MG63 (cell line): Measurements from ENCODE around the gene DNAJA2. TPM values are rescaled to one million over a fixed set of nuclear protein-coding genes. Genes with fewer than 3 reads are reported as not detected.
"Not testable (repeated sequence)": the region's sequence is repeated elsewhere in the genome, so short reads cannot be mapped to it uniquely, and the experiment has no call there.

Source experiments
- DNase-seq: peaks from one replicate; pipeline ENCODE4 v3.0.0-alpha.2; 2020
- H3K27me3 ChIP-seq: fragments of 250-450 bp; sonication (Bioruptor Pico); 2 replicates; pipeline ENCODE4 v1.5.1; 2020; ENCODE audit warnings: mild to moderate bottlenecking, moderate library complexity
- H3K36me3 ChIP-seq: fragments of 250-450 bp; sonication (Bioruptor Pico); 2 replicates; pipeline ENCODE4 v1.5.1; 2020; ENCODE audit warnings: mild to moderate bottlenecking, moderate library complexity
- H3K4me3 ChIP-seq: fragments of 250-450 bp; sonication (Bioruptor Pico); 2 replicates; pipeline ENCODE4 v1.5.1; 2020; ENCODE audit warnings: mild to moderate bottlenecking, moderate library complexity
- H3K9me3 ChIP-seq: fragments of 250-450 bp; sonication (Bioruptor Pico); 2 replicates; pipeline ENCODE4 v1.5.1; 2020; ENCODE audit warnings: mild to moderate bottlenecking, moderate library complexity
- total RNA-seq: library from RNA; depleted of rRNA; stranded (reverse); fragments of >200 nt; shearing (Covaris generic); gene quantifications from 2 replicates; pipeline ENCODE4 v1.2.3, GENCODE V29; 2014; ENCODE audit warnings: low replicate concordance; rRNA removed

Gene DNAJA2
- total RNA-seq = 196 and 281 TPM in 2 replicates

DNA sequence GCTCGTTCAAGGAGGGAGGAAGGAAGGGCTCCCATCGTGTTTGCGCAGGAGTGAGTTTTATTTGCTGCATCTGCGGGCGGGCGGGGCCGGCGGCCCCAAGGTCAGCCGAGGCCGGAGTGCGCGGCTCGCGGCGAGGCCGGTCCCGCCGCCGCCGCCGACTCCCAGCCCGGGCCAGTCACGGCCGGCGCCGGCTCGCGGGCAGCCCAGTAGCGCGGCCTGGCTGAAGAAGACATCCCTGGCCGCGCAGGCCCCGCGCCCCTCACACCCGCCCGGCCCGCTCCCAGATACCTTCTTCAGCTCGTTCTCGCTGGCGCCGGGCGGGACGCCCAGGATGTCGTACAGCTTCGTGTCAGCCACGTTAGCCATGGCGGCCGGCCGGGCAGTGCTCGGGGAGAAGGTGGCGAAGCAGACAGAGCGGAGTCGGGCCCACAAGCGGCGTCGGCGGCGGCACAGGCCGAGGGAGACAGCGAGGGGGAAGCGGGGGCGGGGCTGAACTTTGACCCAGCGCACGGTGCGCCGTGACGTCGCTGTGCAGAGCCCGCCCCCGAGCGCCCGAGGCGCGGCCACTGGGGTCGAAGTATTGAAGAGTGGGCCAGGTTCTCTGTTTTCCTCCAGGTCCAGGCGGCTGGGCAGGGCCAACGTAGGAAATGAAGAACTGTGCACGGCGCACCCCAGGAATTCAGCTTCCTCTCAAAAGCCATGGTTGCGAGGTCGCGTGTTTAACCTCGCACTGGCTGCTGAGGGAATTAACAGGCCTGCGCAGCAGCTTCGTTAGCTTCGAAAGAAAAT, at the start of gene DNAJA2:
Gene DNAJA2 (minus strand): TSS at position 468 of the 789 bp plus-strand sequence. CDS start 102 bp downstream, at position 366.
- no peaks in the 10 kb centered on the region for H3K27me3 ChIP-seq

DNA sequence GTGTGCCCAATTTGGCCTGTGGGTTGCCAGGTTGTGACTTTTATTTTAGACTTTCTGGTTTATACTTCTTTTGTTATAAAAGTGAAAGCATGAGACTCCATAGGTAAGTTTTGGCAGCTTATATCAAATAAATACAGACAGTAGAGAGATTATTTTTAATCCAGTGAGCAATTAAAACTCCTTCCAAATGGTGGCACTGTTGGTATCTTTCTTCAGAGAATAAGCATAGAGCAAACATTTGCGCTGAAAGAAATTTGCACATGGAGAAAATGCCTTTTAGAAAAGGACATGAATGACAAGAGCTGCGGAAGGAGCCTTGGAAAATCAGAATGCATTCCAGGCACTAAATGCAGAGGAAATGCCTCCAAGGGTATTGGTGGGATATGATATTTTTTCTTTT, 46.1 kb upstream of the DNAJA2 start:
- Histone ChIP-seq H3K27me3 (no peaks in the 10 kb centered on the region; the same call in none of the 2 replicates), H3K36me3 (no peaks in the 10 kb centered on the region; the same call in 1 of the 2 replicates), H3K4me3 (no peak overlapping the region), H3K9me3 (no peaks in the 10 kb centered on the region; the same call in 1 of the 2 replicates)
- DNase-seq = no peak

More for the DNA sequence above, at the start of gene DNAJA2:
- peaks cover 38% of the 10 kb centered on the region for H3K36me3 ChIP-seq
- peak; percentile 94 for DNase-seq
- H3K9me3 ChIP-seq = no peaks in the 10 kb centered on the region
- H3K4me3 ChIP-seq = peak within 1 kb of the TSS; percentile 95

GRCh38 chr16:47018223-47018891, 44.9 kb upstream of the DNAJA2 start:
- Histone ChIP-seq H3K9me3 (no peaks in the 10 kb centered on the region; the same call in 1 of the 2 replicates), H3K4me3 (no peak overlapping the region), H3K36me3 (no peaks in the 10 kb centered on the region; the same call in 1 of the 2 replicates), H3K27me3 (no peaks in the 10 kb centered on the region; the same call in none of the 2 replicates)
- no peak for DNase-seq

DNA sequence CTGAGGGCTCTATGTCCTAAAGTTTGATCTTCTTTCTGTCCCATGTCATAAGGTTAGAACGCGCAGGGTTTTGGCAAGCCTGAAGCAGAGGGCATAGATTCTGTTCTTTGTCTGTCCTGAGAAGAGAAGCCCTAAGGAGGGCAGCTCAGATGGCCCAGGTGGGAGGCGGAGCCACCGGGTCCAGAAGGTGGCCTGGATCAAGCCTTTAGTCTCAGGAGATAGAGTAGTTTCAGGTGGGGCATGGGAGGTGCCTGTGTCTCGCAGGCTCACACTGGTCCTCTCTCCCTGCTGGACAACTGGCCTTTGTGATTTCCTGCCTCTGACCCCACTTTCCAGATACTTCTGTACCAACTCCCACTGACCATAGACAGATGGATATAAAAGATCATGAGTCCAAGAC, 44.2 kb upstream of the DNAJA2 start:
- H3K27me3 ChIP-seq = no peaks in the 10 kb centered on the region; the same call in none of the 2 replicates
- H3K9me3 ChIP-seq = no peaks in the 10 kb centered on the region; the same call in 1 of the 2 replicates
- no peak overlapping the region for H3K4me3 ChIP-seq
- no peaks in the 10 kb centered on the region; the same call in 1 of the 2 replicates for H3K36me3 ChIP-seq
- no peak for DNase-seq

DNA sequence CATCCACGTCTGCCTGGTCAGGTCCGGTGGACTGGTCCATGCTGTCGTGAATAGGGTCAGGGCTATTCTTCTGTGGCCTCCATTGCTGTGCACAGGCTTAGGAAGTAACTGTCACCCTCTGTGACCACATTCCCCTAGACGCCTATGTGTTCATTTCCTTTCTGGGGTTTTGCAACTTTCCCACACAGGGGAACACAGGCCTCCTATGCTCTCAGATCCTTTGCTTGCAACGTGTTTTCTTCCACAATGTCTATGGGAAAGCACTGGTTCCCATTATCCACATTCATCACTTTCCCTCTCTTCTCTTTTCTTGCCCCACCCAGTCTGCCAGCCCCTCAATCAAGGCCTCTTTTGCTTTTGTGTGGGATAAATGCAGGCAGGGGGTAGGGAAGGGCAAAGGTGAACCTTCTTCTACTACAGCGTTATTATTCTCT, 43.2 kb upstream of the DNAJA2 start:
- Histone ChIP-seq H3K9me3 (no peaks in the 10 kb centered on the region; the same call in none of the 2 replicates), H3K4me3 (no peak overlapping the region), H3K36me3 (no peaks in the 10 kb centered on the region; the same call in 1 of the 2 replicates), H3K27me3 (no peaks in the 10 kb centered on the region; the same call in none of the 2 replicates)
- no peak for DNase-seq

DNA sequence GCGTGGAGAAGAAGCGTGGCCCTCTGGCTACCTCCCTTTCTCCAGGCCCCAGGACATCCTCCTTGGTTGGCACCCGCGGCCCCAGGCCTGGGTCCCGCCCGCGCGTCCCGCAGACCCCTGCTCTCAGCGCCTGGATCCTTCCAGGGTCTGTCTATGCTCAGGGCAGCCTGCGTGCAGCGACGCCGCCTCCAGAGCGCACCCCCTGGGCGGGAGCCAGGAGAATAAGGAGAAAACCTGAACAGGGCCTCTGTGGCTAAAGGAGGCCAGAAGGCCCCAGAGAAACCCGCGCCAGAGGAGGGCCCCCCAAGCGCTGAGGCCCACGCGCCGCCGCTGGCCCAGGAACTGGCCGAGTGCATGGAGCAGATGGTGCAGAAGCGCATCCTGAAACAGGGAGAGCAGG, 40.4 kb upstream of the DNAJA2 start:
- H3K27me3 ChIP-seq = no peaks in the 10 kb centered on the region; the same call in none of the 2 replicates
- no peak overlapping the region for H3K4me3 ChIP-seq
- DNase-seq = no peak
- H3K9me3 ChIP-seq = no peaks in the 10 kb centered on the region; the same call in none of the 2 replicates
- H3K36me3 ChIP-seq = no peaks in the 10 kb centered on the region; the same call in 1 of the 2 replicates

DNA sequence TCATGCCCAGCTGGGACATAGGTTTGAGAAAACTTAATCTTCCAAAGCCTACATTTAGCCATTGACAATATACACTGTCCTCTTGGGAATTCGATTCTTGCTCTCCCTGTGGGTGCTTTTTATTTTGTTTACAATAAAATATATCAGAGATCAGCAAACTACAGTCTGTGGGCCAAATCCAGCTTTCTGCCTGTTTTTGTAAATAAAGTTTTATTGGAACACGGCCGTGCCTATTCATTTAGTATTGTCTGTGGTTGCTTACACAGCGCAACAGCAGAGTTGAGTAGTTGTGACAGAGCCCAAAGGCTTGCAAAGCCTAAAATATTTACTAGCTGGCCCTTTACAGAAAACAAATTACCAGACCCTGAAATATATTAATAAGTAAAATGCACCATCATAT, 39.7 kb upstream of the DNAJA2 start:
- H3K36me3 ChIP-seq = no peaks in the 10 kb centered on the region; the same call in 1 of the 2 replicates
- H3K4me3 ChIP-seq = no peak overlapping the region
- no peak for DNase-seq
- H3K27me3 ChIP-seq = no peaks in the 10 kb centered on the region; the same call in 1 of the 2 replicates
- H3K9me3 ChIP-seq = no peaks in the 10 kb centered on the region; the same call in 1 of the 2 replicates

DNA sequence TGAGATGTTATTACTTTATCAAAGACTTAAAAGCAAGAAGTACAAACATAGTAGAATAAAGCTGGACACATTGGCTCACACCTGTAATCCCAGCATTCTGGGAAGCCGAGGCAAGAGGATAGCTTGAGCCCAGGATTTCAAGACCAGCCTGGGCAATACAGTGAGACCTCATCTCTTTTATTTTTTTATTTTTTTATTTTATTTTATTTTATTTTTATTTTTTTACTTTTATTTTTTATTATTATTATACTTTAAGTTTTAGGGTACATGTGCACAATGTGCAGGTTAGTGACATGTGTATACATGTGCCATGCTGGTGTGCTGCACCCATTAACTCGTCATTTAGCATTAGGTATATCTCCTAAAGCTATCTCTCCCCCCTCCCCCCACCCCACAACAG, 37.3 kb upstream of the DNAJA2 start:
- DNase-seq, H3K27me3 ChIP-seq, H3K36me3 ChIP-seq, H3K4me3 ChIP-seq, H3K9me3 ChIP-seq: not testable (repeated sequence)

GRCh38 chr16:47008612-47009011, 35.1 kb upstream of the DNAJA2 start:
- Histone ChIP-seq H3K9me3 (no peaks in the 10 kb centered on the region; the same call in 1 of the 2 replicates), H3K36me3 (no peaks in the 10 kb centered on the region), H3K4me3 (no peak overlapping the region), H3K27me3 (no peaks in the 10 kb centered on the region)
- no peak for DNase-seq

DNA sequence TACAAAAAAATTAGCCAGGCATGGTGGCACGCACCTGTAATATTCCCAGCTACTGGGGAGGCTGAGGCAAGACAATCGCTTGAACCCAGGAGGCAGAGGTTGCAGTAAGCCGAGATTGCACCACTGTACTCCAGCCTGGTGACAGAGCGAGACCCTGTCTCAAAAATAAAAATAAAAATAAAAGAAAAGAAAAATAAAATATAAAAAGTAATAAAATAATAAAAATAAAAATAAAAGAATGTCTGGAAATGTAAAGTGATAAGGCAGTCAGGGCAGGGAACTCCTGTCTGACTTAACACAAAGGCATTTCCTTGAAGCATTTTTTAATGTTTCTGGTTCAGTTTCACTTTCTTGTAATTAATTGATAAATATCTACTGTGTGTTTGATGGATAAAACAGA, 34.7 kb upstream of the DNAJA2 start:
- H3K27me3 ChIP-seq = no peaks in the 10 kb centered on the region
- DNase-seq = no peak
- no peak overlapping the region for H3K4me3 ChIP-seq
- H3K9me3 ChIP-seq = no peaks in the 10 kb centered on the region; the same call in 1 of the 2 replicates
- no peaks in the 10 kb centered on the region for H3K36me3 ChIP-seq

- H3K27me3 ChIP-seq = no peaks in the 10 kb centered on the region
- no peak overlapping the region for H3K4me3 ChIP-seq
- H3K36me3 ChIP-seq = no peaks in the 10 kb centered on the region
- no peaks in the 10 kb centered on the region for H3K9me3 ChIP-seq
- DNase-seq = no peak
Measured at GRCh38 chr16:47004652-47005051, 31.2 kb upstream of the DNAJA2 start.

- not testable (repeated sequence) for H3K9me3 ChIP-seq, H3K27me3 ChIP-seq, DNase-seq, H3K4me3 ChIP-seq, H3K36me3 ChIP-seq
Measured at GRCh38 chr16:47000066-47000465, 26.6 kb upstream of the DNAJA2 start.

GRCh38 chr16:46997844-46998243, 24.4 kb upstream of the DNAJA2 start:
- no peak for DNase-seq
- H3K4me3 ChIP-seq = no peak overlapping the region
- no peaks in the 10 kb centered on the region for H3K36me3 ChIP-seq
- H3K27me3 ChIP-seq = no peaks in the 10 kb centered on the region
- H3K9me3 ChIP-seq = no peaks in the 10 kb centered on the region

DNA sequence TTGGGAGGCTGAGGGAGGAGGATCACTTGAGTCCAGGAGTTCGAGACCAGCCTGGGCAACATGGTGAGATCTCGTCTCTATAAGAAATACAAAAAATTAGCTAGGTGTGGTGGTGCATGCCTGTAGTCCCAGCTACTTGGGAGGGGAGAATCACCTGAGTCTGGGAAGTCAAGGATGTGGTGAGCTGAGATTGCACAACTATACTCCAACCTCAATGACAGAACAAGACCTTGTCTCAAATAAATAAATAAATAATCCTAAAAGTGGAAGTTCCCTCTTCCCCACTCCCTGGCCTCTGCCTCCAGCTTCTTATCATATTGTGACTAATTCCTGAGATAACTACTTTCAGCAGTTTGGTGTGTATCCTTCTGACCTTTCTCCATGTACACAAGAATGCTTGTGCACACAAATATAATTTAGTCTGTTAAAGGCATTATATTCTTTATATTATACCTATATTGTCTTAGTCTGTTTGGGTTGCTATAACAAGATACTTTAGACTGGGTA, 23.5 kb upstream of the DNAJA2 start:
- no peak overlapping the region for H3K4me3 ChIP-seq
- no peaks in the 10 kb centered on the region for H3K9me3 ChIP-seq
- no peaks in the 10 kb centered on the region for H3K36me3 ChIP-seq
- no peak for DNase-seq
- H3K27me3 ChIP-seq = no peaks in the 10 kb centered on the region

- DNase-seq = peak; percentile 46
- H3K27me3 ChIP-seq = no peaks in the 10 kb centered on the region
- no peak overlapping the region for H3K4me3 ChIP-seq
- no peaks in the 10 kb centered on the region for H3K9me3 ChIP-seq
- H3K36me3 ChIP-seq = no peaks in the 10 kb centered on the region
Measured at GRCh38 chr16:46996391-46996790, 22.9 kb upstream of the DNAJA2 start.

- Histone ChIP-seq H3K27me3 (no peaks in the 10 kb centered on the region; the same call in 1 of the 2 replicates), H3K9me3 (no peaks in the 10 kb centered on the region), H3K36me3 (no peaks in the 10 kb centered on the region)
Measured at GRCh38 chr16:46991729-46992704, 18.5 kb upstream of the DNAJA2 start.

More at GRCh38 chr16:46991729-46992704, 18.5 kb upstream of the DNAJA2 start:
- DNase-seq = no peak
- H3K4me3 ChIP-seq = no peak overlapping the region
